ENCODE results near the gene CAMKMT. TPM values are rescaled to one million over a fixed set of nuclear protein-coding genes. Genes with fewer than 3 reads are reported as not detected.

Gene CAMKMT
- total RNA-seq, 2 donors from 2014 or later, result 3.6 to 4.6 TPM

GRCh38 chr2:44429034-44429433 lies 67.3 kb downstream of the CAMKMT start:
- TF ChIP-seq, protein P1, sequence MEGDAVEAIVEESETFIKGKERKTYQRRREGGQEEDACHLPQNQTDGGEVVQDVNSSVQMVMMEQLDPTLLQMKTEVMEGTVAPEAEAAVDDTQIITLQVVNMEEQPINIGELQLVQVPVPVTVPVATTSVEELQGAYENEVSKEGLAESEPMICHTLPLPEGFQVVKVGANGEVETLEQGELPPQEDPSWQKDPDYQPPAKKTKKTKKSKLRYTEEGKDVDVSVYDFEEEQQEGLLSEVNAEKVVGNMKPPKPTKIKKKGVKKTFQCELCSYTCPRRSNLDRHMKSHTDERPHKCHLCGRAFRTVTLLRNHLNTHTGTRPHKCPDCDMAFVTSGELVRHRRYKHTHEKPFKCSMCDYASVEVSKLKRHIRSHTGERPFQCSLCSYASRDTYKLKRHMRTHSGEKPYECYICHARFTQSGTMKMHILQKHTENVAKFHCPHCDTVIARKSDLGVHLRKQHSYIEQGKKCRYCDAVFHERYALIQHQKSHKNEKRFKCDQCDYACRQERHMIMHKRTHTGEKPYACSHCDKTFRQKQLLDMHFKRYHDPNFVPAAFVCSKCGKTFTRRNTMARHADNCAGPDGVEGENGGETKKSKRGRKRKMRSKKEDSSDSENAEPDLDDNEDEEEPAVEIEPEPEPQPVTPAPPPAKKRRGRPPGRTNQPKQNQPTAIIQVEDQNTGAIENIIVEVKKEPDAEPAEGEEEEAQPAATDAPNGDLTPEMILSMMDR (IDR thresholded peaks at IDR 0.05), result no peak
- DNase-seq (ENCODE audit: low spot score), result no peak
- Histone ChIP-seq H3K9me3 (no peaks in the 10 kb centered on the region), H3K4me1 (no peaks in the 10 kb centered on the region), H3K27ac (no peak overlapping the region), H3K36me3 (no peaks in the 10 kb centered on the region), H3K4me3 (no peak overlapping the region), H3K27me3 (no peaks in the 10 kb centered on the region)

DNA sequence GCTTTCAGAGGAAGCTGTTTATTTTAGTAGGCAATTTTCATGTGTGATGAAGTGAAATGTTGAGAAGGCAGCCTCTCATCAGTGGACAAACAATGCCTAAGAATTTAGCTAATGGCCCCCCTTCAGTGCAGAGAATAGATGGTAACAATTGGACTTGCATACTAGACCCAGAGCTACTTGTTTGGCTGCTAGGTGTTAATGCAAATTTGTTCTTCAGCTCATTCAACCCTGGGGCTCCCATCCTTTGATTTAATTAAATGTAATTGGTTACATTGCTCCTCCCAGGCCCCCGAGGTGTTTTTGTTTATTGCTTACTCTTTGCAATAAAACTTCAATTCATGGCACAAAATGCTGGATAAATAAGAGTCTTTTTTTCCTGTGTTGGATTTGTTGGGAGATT lies 68.6 kb downstream of the CAMKMT start:
- no peak for DNase-seq (ENCODE audit: low spot score)
- TF ChIP-seq, protein P1 (IDR thresholded peaks at IDR 0.05), result no peak
- Histone ChIP-seq H3K36me3 (no peaks in the 10 kb centered on the region), H3K4me1 (no peaks in the 10 kb centered on the region), H3K27ac (no peak overlapping the region), H3K4me3 (no peak overlapping the region), H3K27me3 (no peaks in the 10 kb centered on the region), H3K9me3 (no peaks in the 10 kb centered on the region)

DNA sequence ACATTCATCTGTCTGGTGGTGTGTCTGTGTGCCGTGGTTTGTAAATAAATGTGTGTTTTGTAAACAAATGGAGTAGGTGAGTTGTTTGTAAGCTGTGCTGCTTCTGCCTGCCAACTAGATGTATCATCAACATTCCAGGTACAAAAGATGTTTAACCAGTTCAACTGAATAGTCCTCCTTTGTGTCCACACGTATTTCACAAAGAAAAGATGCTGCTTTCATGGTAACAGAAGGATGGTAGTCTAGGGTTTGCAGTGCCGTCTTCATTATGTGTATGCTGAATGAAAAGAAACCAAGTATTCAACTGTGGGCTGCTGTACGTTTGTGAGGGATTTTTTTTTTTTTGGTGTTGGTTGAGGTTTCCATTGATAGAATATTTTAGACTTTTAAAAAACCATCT lies 72.1 kb downstream of the CAMKMT start:
- H3K27me3 ChIP-seq, result no peaks in the 10 kb centered on the region
- no peaks in the 10 kb centered on the region for H3K9me3 ChIP-seq
- no peak overlapping the region for H3K4me3 ChIP-seq
- TF ChIP-seq, protein P1 (IDR thresholded peaks at IDR 0.05), result no peak
- H3K4me1 ChIP-seq, result no peaks in the 10 kb centered on the region
- DNase-seq (ENCODE audit: low spot score), result no peak
- H3K36me3 ChIP-seq, result no peaks in the 10 kb centered on the region
- no peak overlapping the region for H3K27ac ChIP-seq

DNA sequence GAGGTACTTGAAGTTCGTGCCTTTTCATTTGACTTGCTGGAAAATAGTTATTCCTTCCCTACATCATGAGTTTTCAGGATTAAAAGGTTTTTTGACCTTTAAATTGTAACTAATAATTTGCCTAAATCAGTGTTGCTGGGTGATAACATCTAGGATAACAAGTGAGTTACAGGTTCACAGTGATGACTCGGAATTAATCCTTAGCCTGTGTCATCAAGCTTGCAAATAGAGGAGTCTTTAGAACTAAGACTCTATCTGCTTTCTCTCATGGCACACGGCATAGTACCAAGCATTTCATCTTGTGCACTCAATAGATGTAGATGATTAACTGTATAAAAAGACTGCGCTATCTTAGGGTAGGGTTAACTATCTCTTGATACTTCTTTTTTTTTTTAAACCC lies 79.5 kb downstream of the CAMKMT start:
- Histone ChIP-seq H3K27ac (no peak overlapping the region), H3K4me1 (no peaks in the 10 kb centered on the region), H3K9me3 (no peaks in the 10 kb centered on the region), H3K4me3 (no peak overlapping the region), H3K36me3 (no peaks in the 10 kb centered on the region), H3K27me3 (no peaks in the 10 kb centered on the region)
- no peak for DNase-seq (ENCODE audit: low spot score)
- TF ChIP-seq, protein P1 (IDR thresholded peaks at IDR 0.05), result no peak

DNA sequence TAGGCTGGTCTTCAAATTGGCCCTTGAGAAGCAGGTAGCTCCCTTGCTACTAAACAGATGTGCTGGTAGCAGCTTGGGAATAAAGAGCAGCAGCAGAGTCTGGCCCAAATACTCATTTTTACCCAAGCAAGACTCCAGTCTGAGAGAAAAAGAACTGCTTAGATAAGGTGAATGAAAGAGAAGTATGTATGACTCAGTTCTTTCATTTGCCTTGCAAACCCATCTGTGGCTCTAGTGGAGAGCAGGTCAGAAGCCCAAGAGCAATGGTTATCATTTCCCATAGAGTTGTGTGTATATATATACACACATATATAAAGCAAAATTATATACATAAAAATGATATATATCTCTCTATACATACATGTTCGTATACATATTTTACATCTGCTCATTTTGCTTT lies 80.3 kb downstream of the CAMKMT start:
- Histone ChIP-seq H3K4me1 (no peaks in the 10 kb centered on the region), H3K4me3 (no peak overlapping the region), H3K36me3 (no peaks in the 10 kb centered on the region), H3K9me3 (no peaks in the 10 kb centered on the region), H3K27me3 (no peaks in the 10 kb centered on the region), H3K27ac (no peak overlapping the region)
- TF ChIP-seq, protein P1 (IDR thresholded peaks at IDR 0.05), result no peak
- no peak for DNase-seq (ENCODE audit: low spot score)

DNA sequence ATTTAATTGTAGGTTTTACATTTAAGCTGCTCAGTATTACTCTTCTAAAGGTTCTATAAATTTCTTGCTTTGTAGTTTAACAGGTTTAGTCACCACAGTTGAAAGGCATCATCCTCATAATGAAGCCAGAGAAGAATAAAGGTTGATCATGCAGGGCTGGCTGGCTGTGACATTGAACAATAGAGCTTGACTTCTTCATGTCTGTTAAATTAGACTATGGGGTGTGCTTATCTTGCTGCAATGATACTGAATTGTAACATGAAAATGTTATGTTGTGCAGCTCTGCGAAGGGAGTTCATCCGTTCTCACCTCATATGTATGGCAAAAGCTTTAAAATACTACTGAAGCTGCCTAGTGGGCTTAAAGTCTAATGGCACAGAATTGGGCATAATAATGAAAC lies 81.8 kb downstream of the CAMKMT start:
- no peak overlapping the region for H3K4me3 ChIP-seq
- TF ChIP-seq, protein P1 (IDR thresholded peaks at IDR 0.05), result no peak
- H3K27me3 ChIP-seq, result no peaks in the 10 kb centered on the region
- DNase-seq (ENCODE audit: low spot score), result no peak
- no peaks in the 10 kb centered on the region for H3K9me3 ChIP-seq
- no peak overlapping the region for H3K27ac ChIP-seq
- no peaks in the 10 kb centered on the region for H3K36me3 ChIP-seq
- no peaks in the 10 kb centered on the region for H3K4me1 ChIP-seq

All from right atrium auricular region (tissue), 2 donors.